GM12873 (cell line): Measurements from ENCODE around the gene TBC1D22A.

ENCODE experiments used
- CTCF ChIP-seq: IDR thresholded peaks from 2 replicates; pipeline ENCODE4 v1.5.1; 2012; ENCODE audit warnings: low read depth, mild to moderate bottlenecking, moderate library complexity, low read length, control low read depth; ENCODE audit not compliant: insufficient read depth; ENCODE audit errors: missing control alignments

TBC1D22A gene, protein sequence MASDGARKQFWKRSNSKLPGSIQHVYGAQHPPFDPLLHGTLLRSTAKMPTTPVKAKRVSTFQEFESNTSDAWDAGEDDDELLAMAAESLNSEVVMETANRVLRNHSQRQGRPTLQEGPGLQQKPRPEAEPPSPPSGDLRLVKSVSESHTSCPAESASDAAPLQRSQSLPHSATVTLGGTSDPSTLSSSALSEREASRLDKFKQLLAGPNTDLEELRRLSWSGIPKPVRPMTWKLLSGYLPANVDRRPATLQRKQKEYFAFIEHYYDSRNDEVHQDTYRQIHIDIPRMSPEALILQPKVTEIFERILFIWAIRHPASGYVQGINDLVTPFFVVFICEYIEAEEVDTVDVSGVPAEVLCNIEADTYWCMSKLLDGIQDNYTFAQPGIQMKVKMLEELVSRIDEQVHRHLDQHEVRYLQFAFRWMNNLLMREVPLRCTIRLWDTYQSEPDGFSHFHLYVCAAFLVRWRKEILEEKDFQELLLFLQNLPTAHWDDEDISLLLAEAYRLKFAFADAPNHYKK

GRCh38 chr22:46762238-46763050 is at the start of gene TBC1D22A:
Gene TBC1D22A (plus strand): TSS chr22:46762650. CDS start chr22:46762787, 137 bp downstream.
- TF ChIP-seq CTCF = no peak

DNA sequence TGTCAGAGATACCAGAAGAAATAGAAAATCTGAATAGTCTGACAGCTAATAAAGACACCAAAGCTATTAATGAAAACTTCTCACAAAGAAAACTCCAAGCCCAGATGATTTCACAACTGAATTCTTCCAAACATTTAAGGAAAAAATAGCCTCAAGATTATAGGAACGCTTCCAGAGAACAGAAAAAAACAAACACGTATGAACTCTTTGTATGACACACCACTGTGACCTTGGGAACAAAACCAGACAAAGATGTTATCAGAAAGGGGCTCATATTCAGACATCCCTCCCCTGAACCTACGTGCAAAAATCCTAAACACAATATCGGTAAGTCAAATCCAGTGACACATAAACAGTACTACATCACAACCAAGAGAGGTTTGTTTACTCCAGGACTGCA is 47.9 kb upstream of the TBC1D22A start:
- no peak for TF ChIP-seq CTCF

DNA sequence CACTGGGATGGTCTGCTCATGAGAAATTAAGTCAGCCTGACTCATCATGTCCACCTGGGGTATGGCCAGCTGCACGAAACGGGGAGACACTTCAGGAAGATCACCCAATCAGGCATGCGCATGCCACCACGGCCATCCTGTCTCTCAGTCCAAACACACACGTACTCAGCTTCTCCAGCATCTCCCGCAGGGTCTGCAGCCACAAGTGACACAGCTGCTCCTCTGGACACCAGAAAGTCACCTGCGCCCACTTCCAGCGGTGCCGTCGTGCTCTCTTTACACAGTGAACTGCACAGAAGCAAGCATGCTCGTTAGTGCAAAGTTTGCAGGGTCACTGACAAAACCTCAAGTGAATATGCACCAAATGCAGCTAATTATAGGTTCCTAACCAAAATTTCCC is 42.5 kb upstream of the TBC1D22A start:
- no peak for TF ChIP-seq CTCF

DNA sequence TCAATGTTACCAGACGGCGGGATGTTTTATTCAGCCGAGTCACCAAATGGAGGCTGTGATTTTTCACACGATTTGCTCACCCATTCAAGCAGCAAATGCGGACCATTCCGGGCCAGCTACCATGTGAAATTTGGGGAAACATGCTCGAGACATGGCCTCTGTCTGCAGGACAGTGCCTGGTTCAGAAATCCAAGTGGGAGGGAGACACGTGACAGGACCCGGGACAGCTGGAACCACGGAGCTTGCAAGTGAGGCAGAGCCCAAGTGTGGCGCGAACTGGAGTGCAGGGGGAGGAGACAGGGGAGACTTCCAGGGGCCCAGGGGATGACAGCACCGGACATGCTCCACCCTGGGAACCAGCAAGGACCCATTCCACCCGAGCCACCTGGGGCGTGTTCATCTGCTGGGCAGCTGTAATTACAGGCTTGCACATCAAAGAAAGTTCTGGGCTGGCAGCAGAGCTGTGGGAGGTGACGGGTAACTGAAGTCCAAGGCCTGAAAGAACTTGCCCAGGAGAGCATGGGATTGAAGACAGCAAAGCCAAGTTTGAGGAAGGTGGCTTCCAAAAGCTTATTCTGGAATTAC is 40.9 kb upstream of the TBC1D22A start:
- TF ChIP-seq CTCF = no peak

GRCh38 chr22:46723882-46724281 is 38.6 kb upstream of the TBC1D22A start:
- no peak for TF ChIP-seq CTCF

DNA sequence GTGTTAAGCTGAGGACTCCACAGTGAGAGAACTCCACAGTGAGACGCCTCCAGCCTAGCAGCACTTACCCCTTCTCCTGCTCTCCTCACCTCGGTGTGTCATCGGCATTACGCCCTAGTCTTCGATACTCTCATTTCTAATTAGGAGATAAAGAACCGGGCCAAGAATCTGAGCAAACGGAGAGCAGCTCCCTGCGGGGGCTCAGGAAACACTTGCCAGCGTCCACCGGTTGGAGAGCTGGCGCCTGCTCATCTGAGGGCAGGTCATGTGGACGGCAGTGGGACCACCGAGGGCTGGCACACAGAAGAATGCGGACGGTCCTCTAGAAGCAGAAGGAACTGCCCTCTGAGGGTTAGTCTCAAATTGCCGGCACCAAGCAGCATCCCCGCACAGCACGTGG is 37.4 kb upstream of the TBC1D22A start:
- no peak for TF ChIP-seq CTCF
